CD4-positive, alpha-beta T cell treated with Interleukin-6 at 100 ng/mL for 8 hours (primary cell): ENCODE data around the gene PICALM.
"Not testable (repeated sequence)": the region's sequence is repeated elsewhere in the genome, so short reads cannot be mapped to it uniquely, and the experiment has no call there.

Experiments used
- DNase-seq: peaks from one replicate; pipeline ENCODE4 v3.0.0-alpha.2; 2020; ENCODE audit warnings: mixed read lengths, low spot score

PICALM gene, protein sequence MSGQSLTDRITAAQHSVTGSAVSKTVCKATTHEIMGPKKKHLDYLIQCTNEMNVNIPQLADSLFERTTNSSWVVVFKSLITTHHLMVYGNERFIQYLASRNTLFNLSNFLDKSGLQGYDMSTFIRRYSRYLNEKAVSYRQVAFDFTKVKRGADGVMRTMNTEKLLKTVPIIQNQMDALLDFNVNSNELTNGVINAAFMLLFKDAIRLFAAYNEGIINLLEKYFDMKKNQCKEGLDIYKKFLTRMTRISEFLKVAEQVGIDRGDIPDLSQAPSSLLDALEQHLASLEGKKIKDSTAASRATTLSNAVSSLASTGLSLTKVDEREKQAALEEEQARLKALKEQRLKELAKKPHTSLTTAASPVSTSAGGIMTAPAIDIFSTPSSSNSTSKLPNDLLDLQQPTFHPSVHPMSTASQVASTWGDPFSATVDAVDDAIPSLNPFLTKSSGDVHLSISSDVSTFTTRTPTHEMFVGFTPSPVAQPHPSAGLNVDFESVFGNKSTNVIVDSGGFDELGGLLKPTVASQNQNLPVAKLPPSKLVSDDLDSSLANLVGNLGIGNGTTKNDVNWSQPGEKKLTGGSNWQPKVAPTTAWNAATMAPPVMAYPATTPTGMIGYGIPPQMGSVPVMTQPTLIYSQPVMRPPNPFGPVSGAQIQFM

GRCh38 chr11:86068951-86069407, at the start of gene PICALM:
PICALM (minus strand) TSS chr11:86069084; CDS start chr11:86068780, 304 bp downstream.
- DNase-seq: peak; percentile 97

DNA sequence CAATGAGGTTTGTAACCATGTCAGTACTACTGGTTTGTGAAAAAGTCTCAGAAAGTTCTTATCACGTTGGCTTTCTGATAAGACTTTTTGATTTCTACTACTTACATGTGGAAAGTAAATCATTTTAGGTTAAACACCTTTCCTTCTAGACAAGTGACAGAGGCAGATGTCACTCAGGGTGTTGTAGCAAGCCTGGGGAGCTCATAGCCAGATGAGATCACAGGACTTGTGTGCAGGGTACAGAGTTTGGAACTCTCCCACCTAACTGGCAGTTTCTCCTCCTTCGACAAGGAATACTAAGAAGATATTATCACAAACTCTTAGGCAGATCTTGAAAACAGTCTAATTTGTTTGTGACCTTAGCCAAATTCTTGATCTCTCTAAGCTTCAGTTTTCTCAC, 49.4 kb upstream of the PICALM start:
- no peak for DNase-seq

GRCh38 chr11:86117712-86118063, 48.8 kb upstream of the PICALM start:
- DNase-seq: no peak

GRCh38 chr11:86117001-86117711, 48.3 kb upstream of the PICALM start:
- DNase-seq: no peak

DNA sequence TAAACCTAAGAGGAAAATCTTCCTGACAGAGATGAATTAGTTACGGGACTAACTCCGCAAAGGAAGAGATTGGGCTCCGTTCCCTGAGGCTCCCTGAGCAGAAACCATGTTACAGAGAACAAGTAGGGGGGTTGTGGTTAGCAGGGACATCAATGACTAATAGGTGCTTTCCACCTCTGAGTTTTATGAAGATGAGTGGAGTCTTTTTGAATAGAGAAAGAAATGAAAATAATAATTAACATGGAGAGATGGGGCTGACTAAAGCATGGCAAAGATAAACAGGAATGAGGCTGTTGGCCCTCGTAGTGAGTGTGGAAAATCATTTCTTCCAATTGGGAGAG, 47.5 kb upstream of the PICALM start:
- DNase-seq: peak; percentile 52

DNA sequence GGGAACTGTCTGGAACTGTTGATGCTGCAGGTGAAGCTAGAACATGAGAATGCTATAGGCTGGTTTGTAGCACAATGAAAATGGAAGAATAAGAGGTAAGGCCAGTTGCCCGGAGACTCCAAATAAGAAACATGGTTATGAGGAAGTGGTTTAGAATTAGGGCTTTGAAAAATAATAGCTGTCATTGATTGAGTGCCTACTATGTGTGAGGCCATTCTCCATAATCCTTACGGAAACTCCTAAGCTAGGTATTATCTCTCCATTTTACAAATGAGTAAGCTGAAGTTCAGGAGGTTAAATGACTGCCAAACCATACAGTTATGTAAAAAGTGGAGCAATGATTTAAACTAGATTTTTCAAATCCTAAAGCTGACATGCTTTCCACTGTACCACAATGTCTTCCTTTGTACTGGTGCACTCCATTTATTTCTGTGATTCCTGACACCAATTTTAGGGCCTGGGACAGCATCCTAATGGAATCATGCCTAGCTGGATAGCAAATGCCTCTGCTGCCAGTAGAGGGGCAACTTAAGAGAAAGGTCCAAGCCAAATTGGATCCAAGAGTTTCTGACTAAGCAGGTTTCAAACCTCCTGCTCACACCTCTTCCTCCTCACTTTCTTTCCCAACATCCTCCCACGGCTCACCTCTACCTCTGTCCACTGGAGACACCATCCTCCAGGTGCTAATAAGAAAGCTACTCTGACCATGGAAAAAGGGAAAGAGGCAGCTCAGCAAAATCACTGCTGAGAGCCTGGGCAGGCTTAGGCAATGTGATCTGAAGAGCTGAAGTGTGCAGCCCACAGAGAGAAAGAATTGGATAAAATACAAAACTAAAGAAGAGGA, 46.9 kb upstream of the PICALM start:
- no peak for DNase-seq

DNA sequence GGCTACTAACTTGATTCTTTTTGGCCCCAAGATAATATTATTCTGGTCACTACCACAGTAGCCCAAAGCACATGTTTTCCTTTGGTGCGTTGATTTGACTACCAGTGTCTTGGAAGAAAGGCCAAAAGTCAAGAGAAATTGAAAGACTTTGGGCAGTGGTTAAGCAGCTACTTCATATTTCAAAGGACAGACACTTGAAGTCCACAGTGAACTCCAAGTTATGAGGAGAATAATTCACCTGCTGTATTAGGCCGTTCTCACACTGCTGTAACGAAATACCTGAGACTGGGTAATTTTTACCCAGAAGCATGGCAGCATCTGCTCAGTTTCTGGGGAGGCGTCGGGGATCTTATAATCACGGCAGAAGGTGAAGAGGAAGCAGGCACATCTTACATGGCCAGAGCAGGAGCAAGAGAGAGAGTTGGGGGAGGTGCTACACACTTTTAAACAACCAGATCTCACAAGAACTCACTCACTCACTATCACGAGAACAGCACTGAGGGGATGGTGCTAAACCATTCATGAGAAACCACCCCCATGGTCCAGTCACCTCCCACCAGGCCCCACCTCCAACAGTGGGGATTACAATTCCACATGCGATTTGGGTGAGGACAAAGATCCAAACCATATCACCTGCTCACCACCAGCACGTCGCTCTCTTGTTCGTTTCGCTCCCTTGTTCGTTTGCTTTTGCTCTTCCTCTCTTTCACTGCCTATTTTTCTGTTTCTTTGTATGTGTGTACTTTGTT, 40.2 kb upstream of the PICALM start:
- no peak for DNase-seq

GRCh38 chr11:86108191-86108590, 39.3 kb upstream of the PICALM start:
- no peak for DNase-seq

DNA sequence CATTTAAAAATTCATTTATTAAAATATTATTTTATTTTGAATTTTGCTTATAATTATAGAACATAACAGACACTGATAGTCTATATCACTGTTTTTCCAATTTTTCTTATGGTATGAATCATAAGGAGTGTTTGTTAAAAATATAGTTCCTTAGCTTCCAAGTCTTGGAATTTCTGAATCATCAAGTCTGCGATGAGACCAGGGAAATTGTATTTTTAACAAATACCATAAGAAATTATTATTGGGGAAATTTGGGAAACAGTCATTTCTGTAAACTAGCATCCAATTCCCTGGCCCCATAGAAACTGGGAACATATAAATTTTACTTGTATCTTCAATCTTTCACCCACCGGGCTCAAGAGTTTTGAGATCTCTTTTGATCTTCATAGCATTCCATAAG, 38.0 kb upstream of the PICALM start:
- no peak for DNase-seq

GRCh38 chr11:86106031-86106430, 37.1 kb upstream of the PICALM start:
- not testable (repeated sequence) for DNase-seq

- DNase-seq: not testable (repeated sequence)
These were observed 36.7 kb upstream of the PICALM start for GRCh38 chr11:86105601-86106000.

- DNase-seq: no peak
These were observed 34.9 kb upstream of the PICALM start for GRCh38 chr11:86103808-86104207.

DNA sequence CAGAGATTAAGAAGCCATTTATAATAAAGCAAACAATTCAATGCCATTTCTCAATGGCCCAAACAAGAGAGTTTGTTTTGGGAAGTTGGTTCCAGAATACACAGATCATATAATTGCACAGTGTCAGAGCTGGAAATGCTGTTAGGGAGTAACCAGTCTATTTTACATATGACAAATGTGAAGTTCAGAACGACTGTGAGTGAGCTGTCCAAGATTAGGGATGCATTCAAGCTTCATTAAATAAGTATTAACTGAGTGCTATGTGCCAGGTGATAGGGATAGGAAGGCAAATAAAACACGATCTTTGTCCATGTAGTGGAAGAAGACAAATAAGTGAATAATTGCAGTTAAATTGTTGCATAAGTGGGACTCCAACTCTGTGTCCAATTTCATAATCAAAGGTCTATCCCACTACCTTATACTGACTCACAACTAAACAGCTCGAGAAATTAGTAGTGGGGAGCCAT, 33.1 kb upstream of the PICALM start:
- DNase-seq: no peak

DNA sequence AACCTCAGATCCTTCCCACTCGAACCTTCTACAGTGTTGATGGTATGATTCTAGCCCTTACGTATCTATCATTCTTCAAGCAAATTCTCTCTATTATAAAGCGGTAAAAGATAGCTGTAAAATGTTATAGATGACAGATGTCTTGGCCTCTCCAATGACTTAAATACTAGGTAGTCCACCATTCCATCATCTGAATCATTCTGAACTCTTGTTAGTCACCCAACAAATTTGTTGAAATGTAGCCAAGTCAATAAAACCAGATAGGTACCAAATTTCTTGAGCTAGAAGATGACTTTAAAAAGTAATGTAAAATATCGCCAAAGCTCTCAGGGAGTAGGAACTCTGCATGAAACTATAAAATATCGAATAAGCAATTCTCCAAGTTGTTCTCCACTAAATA, 32.6 kb upstream of the PICALM start:
- no peak for DNase-seq

GRCh38 chr11:86099874-86100273, 31.0 kb upstream of the PICALM start:
- DNase-seq: no peak

GRCh38 chr11:86097980-86098379, 29.1 kb upstream of the PICALM start:
- no peak for DNase-seq

DNA sequence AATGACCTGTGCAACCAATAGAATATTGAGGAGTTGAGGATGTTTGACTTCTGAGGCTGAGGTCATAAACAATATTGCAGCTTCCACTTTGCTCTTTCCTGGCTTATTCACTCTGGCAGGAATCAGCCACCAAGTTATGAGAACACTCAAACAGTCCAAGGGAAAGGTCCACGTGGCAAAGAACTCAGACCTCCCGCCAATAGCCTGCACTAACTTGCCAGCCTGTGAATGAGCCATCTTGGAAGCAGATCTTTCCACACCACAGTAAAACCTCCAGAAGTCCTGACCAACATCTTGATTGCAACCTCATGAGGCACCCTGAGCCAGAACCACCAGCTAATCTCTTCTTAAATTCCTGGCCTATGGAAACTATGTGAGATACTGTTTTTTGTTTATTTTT, 22.7 kb upstream of the PICALM start:
- DNase-seq: no peak

DNA sequence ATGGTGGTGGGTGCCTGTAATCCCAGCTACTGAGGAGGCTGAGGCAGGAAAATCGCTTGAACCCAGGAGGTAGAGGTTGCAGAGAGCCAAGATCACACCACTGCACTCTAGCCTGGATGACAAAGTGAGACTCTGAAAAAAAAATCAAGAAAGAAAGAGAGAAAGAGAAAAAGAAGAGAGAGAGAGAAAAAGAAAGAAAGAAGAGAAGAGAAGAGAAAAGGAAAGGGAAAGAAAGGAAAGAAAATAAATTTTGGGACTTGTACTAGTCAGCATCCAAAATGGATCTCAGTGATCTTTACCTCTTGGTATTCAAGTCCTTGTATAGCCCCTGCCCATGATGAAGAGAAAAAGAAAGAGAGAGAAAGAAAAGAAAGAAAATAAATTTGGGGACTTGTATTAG, 22.2 kb upstream of the PICALM start:
- DNase-seq: no peak

DNA sequence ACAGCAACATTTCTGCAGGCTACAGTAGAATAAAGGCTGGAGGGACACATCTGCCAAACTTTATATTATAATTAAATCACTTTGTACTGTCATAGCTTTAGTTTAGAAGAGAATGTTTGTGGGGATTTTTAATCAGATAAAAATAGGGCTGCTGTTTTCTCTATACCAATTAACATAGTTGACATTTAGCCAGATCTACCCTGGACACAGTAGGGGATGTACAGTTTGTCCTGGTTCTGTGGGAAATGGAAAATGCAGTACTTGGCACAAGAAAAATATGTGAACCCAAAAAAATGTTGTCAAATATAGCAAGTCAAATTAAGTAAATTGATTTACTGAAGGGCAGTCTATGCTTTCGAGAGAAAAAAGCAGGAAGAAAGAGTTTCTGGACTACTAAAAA, 20.8 kb upstream of the PICALM start:
- DNase-seq: no peak

DNA sequence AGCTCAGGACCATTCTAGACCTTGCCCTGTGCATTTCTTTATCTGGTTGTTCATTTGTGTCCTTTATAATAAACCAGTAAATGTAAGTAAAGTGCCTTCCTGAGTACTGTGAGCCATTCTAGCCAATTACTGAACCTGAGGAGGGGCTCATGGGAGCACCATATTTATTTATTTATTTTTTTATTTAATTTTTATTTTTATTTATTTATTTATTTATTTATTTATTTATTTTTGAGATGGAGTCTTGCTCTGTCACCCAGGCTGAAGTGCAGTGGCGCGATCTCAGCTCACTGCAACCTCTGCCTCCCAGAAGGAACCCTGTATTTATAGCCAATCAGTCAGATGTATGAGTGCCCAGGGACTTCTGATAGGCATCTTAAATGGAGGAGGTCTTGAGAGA, 18.8 kb upstream of the PICALM start:
- DNase-seq: not testable (repeated sequence)

- no peak for DNase-seq
These were observed 18.4 kb upstream of the PICALM start for GRCh38 chr11:86087256-86087655.
